Measurements from ENCODE around the gene LRP1B.
"Not testable (repeated sequence)": the region's sequence is repeated elsewhere in the genome, so short reads cannot be mapped to it uniquely, and the experiment has no call there.

LRP1B gene

DNA sequence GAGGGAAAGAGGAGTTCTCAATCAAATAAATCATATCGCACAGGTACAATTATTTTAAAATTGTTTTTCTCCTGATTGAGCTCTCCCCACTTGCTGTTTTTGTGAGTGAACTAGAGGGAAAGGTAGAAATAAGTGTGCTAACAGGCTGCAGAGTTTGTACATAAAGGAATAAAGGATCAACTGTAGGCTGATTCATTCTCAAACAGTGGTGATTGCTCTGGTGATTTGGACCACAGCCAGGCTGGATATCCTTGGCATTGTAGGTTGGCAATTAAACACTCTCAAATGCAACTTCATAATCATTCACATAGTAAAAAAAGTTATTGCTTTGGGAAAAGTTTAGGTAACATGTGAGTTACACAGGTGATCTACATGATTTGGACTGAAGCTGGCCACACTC, 29.8 kb downstream of the LRP1B start:
- no peak for DNase-seq (ENCODE audit: low read depth)

DNA sequence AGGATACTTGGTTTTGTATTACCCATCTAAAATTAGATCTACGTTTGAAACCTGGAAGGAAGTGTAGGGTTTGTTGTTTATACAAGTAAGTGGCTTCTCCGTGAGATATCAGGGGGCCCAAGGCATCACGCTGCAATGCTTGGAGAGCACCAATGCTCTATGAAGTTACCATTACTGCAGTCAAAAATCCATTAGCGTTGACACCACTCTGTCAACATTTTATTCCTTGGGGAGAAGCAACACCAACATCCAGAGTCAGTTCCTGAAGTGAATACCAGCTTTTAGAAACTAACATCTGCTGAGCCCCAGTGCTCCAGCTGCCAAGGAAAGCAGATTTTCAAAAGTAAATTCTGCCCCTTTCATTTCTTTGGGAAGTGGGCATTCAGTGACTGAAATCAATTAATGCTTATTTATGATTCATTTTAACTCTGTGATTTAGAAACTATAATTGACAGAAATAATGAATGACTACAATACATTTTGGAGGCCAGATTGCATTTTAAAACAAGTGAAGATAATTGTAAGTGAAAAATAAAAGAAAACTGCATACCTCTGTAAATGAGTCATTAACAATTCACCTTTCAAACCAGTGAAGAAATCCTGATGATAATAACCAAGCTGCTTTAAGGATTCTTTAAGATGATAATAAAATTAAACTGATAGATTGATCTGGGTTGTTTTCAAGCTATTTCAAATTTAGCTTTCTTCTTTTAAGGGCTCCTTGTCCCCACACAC, 30.5 kb downstream of the LRP1B start:
- no peak for DNase-seq (ENCODE audit: low read depth)

DNA sequence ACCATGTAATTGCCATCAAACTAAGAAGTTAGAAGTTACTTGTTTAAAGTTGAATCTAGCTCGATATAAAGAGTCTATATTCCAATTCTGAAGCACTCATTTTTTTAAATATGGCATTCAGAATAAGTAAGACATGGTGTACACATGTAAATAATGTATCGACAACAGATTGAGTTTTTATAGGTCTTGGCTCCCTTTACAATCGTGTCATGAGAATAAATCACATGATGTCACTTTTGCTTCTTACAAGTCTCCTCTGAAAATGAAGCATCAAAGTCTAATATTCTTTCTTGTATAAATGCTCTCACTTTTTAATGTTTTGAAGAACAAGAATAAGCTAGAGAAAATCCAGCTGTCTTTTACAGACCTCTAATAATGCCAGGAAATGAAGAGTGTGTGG, 33.1 kb downstream of the LRP1B start:
- DNase-seq (ENCODE audit: low read depth): no peak

DNA sequence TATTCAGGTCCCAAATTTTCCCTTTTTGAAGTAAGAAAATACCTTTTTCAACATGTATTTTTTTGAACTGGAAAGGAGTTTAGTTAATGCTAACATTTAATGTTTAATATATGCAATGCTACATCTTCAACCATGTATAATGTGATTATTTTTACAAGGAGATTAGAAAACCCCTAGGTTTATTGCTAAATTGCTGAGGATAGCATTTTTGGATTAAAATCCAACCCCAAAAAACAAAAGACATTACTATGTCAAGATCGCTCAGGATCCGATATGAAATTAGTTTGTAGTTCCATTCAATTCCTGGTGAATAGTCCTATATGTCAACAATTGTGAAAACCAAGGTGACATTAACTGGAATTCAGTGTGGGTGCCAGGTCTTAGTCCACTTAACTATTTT, 35.2 kb downstream of the LRP1B start:
- no peak for DNase-seq (ENCODE audit: low read depth)

DNA sequence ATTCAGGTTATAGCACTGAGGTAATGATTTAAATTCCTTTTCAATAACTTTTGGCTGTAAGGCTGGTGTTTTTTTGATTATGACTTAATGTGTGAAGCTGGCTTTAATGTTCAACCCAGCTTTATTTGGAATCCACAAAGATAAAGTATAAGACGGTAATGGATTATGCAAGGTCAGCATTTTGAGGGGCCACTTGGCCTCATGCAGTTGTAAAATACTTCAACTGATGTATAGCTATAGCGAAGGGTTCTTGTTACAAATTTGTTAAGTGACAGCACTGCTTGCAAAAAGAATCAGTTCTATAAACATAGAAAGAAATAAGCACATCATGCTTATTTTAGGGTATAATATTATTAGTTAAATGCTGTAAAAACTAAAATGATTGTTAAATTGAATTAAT, 36.6 kb downstream of the LRP1B start:
- no peak for DNase-seq (ENCODE audit: low read depth)

DNA sequence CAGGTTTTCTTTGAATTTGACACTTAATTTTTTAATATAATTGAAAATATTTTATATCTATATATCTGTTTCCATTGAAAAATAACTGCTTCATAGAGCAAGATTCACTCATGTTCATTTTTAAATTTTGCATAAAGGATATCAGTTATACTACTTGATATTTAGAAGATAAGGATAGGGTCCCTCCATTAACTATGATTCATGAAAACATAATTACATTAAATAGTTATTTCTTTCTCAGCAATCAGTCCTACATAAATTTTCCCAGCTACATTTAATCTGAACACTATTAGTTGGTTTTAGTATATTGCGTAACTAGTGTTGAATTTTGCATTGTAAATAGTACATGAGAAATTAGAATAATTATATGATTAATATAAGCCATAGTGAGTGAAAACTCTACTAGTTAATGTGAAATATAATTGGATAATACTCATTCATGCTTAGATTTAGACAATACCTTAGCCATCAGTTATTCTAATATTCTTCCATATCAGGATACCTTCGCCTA, 42.7 kb downstream of the LRP1B start:
- DNase-seq (ENCODE audit: low read depth): no peak

DNA sequence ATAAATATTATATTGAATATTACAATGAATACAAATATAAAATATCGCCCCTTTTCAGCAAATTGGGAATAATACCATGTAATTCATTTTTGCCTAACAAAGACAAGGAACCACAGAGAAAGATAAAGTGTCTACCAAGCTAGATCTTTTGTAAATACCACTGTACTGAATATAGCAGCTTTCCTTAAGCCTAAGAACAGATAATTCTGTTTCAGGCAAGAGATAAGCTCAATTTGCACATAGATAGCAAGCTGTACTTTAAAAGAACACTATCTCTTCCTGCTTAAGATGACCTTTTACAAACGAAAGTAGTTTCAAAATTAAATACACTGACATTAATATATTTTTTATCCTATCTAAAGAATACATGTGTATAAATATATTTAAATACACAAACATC, 43.2 kb downstream of the LRP1B start:
- not testable (repeated sequence) for DNase-seq (ENCODE audit: low read depth)

DNA sequence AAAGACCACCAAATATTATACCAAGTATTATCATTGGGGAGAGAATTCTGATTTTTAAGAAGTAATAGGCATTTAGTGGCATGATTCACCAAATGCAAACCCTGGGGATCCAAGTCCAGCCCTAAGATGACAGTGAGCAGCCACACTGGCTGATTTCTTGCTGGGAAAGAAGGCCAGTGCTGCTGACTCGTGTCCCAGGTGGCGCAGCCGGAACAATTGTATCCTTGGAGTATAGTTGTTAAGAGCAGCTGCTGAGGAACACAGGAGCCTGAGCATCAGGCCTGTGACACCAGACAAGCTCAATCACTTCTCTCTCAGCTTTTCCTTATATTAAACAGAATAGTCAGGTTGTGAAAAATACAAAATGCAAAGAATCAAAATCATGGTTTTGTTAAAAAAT, 48.4 kb downstream of the LRP1B start:
- no peak for DNase-seq (ENCODE audit: low read depth)

DNA sequence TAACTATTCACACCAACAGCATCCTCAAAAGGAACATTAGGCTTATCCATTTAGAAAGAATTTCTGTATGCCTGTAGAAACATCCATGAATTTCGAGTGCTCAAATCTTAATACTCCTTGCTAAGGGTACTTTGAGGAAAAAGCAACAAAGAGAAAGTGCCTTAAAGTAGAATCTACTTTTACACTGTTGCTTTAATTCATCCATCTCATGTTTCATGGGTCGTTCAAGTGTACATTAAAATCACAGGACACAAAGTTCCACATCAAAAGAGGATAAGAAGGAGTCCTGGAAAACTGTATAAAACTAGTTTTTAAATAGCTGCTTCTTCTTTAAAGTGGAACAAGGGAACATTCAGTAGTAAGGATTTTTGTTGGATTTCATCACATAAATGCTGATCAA, 54.5 kb downstream of the LRP1B start:
- no peak for DNase-seq (ENCODE audit: low read depth)

DNA sequence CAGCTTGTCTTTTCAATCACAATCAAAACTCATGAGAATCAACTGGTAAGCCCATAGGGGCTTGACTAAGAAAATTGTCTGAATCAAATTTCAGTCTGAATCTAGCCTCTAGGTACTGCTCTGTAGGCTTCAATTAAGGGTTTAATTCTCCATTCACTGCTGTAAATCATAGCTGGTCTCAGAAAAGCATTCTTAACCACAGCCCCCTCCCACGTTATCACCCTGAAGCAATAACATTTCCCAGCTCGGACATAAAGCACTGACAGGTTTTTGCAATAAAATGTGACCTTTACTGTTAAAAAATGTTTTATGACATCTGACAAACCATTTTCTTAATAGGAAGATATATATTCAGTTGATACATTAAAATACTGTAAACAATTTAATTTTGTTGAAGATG, 55.0 kb downstream of the LRP1B start:
- DNase-seq (ENCODE audit: low read depth): no peak

DNA sequence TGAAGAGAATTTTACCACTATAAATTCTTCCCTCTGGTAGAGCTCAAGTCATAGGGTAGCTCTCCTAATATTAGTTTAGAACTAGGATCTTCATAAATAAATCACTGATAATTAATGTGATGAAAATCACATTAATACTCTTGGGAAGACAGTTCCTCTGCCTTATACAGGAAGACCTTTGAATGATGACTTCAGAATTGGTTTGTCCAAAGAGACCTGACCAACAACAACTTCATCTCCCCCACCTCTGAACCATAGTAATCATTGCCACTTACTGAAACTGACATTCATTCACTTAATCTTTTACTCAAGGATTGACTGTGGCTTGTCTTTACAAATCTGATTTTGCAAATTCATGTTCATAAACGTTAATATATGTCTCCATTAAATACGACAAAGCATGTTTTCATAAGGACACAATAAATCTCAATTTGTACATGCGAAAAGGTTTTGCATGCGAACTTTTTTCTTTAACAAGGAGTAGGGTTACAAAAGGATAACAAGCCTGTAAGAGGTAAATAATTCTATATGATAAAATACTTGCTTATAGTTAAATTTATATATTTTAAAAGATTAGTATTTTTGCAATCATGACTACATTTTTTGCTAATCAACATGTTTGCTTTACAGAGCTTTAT, 61.4 kb downstream of the LRP1B start:
- DNase-seq (ENCODE audit: low read depth): no peak

DNA sequence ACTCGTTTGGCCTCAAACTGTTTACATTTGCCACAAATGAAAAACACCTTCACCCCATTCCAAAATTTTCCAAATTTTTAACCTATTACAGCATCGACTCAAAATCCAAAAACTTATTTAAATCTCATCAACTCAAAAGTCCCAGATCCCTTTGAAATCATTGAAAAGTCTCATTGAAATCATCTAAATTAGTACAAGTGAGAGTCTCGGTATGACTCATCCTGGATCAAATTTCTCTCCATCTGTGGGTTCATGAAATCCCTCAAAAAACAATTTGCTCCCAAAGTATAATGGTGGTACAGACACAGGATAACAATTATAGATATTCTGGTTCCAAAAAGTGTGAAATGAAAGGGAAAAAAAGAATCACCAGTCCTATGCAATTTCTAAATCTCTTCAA, 65.1 kb downstream of the LRP1B start:
- no peak for DNase-seq (ENCODE audit: low read depth)

DNA sequence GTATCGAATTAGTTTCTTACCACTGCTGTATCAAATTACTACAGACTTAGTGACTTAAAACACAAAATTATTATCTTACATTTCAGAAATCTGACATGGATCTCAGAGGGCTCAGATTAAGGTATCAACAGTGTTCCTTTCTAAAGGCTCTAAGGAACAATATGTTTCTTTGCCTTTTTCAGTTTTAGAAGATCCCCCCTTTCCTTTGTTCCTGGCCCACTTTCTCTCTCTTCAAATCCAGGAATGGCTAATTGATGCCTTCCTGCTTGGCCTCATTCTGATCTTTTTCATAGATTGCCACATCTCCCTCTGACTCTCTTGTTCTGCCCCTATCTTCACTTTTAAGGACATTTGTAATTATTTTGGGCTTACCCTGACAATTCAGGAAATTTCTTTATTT, 65.7 kb downstream of the LRP1B start:
- DNase-seq (ENCODE audit: low read depth): no peak

DNA sequence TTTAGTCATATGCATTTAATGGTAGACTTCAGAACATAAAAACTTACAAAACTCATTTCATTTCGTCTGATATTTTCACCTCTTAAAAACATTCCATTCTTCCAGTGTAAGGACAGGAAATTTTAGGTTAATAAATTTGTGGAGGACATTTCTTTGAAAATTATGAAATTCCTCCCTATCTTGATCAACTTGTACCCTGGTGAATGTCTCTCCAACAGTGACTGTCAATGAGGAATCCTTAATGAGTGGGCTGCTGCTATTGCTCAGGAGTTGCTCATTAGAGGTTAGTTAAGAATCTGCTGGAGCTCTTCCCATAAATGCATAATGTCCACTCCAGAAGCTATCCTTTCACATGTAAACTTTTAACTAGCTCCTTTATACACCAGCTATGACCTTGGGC, 69.1 kb downstream of the LRP1B start:
- DNase-seq (ENCODE audit: low read depth): no peak

DNA sequence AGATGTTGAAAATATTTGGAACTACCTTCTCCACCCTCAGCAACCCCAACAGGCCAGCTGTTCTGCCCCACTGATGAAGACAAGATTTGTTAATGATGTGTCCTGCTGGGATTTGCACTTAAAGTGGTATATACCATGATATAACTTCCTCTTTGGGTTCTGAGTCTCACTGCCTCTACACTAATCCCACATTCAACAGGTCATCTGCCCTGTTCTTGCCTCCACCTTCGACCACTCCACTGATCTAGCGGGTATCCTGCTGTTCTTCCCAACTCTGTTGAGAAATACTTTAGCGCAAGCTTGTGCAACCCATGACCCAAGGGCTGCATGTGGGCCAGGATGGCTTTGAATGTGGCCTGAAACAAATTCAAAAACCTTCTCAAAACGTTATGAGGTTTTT, 72.7 kb downstream of the LRP1B start:
- no peak for DNase-seq (ENCODE audit: low read depth)

DNA sequence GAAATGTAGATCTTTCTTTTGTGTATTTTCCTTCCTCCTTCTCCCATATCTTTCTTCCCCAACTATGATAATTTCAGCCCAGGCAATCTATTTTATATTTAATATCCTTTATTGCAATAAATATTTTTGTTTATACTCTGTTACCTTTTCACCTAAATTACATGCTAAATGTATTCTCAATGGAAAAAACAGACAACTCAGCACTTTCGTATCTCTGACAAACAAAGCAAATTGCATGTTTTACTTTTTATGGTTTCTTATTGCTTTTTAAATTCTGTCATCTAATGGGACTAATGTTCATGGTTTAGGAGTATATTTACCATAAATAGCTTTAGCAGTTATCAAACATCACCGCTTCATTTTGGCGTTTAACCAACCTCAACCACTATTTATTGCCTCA, 74.0 kb downstream of the LRP1B start:
- DNase-seq (ENCODE audit: low read depth): no peak

DNA sequence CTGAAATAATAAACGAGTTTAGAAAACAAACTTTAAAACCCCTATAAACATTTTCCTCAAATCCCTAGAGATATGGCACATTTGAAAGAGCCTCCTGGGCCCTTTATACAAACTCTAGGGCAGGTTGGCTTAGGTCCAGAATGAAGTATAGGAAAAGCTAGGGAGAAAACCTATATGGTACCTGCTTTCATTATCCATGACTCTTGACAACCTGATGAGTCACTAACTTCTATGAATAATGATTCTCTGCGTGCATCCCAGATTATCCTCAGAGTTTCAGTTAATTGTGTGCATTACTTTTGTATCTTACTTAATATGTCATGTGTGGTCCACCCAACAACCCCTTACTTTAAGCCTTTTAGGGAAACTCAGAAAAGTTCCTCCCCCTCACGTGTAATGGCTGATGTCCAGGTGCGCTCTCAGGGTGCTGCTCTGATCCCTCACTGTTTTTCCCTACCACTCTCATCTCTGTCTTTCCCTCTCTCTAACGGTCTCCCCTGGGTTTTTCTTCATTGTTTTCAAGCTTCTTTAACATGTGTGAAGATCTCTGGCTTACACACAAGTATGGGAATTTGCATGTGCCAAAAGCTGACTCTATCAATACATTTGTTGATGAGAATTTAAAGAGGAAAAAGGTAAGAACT, 78.5 kb downstream of the LRP1B start:
- no peak for DNase-seq (ENCODE audit: low read depth)

DNA sequence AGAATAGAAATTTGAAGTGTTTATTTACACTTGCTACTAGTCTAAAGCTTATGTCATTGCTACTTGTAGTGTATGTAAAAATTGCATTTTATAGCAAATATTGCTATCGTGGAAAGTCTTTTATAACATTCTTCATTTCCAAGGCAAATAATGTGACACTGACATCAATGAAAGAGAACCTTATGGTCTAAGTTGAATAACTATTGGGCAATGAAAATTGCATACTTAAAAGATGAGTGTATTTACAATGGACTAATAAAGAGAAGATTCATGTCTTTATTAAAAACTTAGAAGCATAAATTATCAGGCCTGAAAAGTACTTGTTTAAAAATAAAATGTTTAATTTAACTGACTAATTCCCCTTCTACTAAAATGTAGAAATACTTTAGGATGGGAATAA, 82.2 kb downstream of the LRP1B start:
- DNase-seq (ENCODE audit: low read depth): no peak

DNA sequence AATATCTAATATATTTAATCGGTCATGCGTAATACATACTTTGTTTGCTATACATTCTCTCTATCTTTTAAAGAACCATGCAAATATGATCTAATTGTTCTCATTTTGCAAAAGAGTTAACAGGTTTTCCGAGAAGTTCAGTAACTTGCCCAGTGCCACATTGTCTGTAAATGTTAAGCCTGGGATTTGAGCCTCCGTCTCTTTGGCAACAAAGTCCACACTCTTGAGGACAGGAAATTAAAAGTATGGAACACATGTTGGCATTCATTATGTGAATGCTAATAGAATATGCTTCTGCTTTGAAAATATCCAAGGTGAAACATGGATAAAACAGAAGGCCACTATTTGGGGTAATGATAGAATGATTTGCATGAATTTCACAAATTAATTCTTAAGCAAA, 85.2 kb downstream of the LRP1B start:
- DNase-seq (ENCODE audit: low read depth): no peak

DNA sequence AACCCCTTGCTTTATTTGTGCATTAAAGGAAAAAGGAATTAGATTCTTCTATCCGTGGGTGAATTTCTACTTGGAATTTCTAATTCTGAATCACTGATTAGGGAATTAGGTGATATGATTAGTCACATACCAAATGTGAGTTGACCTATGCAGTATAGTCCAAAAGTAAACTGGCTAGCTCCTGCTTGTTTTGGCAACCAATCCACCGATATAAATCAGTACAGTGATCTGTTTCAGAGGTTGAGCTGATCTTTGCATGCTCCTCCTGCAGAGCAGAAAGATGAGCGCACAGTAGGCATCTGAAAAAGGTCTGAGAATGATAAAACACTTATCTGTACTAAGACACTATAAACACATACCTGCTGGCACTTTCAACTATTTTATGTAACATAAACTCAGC, 86.6 kb downstream of the LRP1B start:
- no peak for DNase-seq (ENCODE audit: low read depth)

DNA sequence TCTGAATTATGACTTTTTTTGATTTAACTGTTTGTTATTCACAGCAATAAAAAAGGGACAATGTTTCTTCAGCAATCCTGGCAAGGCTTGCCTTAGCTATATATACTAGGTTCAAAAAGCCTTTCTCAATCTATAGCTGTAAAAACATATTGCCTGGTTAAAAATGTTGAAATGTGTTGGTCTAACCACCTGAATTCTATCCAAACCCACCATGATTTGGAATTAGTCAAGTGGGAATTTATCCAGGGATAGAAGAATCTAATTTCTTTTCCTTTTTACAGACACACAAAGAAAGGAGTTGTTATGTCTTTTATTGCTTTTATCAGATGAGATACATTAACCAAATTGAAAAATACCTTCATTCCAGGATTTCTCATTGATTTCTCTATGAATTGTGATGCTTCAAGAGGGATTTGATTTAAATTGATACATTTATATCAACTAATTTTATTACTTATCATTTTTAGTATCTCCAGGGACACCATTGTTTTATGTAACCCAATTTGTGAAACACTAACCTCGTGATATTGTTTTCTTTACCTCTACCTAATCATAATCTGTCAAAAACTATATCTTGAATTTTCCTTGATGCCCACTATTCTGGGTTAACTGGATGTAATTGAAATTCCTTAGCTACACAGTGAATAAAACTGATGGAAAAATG, 88.1 kb downstream of the LRP1B start:
- no peak for DNase-seq (ENCODE audit: low read depth)

DNA sequence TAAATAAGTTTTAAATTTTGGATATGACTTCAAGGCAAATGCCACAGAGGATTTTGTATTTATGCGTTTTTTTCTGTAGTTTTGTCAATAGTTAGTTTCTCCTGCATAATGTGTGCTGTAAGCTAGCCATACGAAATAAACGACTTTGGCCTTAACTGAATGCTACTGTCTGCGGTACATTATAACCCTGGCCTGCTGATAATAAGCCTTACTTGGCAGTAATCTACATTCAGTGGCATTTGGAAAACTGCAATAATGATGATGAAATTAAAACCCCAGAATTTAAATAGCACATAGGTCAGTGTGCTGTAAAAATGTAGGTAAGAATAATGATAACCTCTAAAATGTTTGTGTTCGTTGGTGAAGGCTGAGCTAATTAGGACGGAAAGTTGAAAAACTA, 88.8 kb downstream of the LRP1B start:
- no peak for DNase-seq (ENCODE audit: low read depth)

DNA sequence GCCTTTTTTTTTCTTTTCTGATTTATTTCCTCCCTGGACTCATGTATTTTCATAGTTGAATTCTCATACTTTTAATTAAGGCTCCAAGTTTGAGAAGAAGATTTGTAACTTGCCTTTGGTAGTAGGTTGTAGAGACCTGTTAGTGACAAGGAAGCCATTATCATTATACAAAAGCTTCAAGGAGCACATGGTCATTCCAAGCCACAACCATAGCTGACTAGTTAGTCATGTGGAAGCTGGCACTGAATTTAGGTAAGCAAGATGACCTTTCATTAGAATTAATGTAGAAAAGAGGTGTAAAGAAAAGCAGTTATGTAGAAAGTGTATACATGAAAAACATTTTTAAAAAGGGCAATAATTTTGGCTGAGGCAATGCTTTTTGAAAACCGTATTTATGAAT, 89.7 kb downstream of the LRP1B start:
- DNase-seq (ENCODE audit: low read depth): no peak

All from EH (cell line).